AG09319 (cell line): Measurements from ENCODE around the gene DHX30.

Experiments
- DNase-seq: peaks from one replicate; pipeline ENCODE4 v3.0.0-alpha.2; 2010; ENCODE audit warnings: low read depth; ENCODE audit errors: extremely low read depth
- CTCF ChIP-seq: IDR thresholded peaks from 2 replicates; pipeline ENCODE4 v1.5.1; 2011; ENCODE audit warnings: low read depth, mild to moderate bottlenecking, inconsistent platforms, low read length, moderate library complexity

The DHX30 gene

GRCh38 chr3:47849699-47850563 is 47.0 kb downstream of the DHX30 start:
- peak; percentile 57 for TF ChIP-seq CTCF
- no peak for DNase-seq

GRCh38 chr3:47850564-47851410 is 47.8 kb downstream of the DHX30 start:
- TF ChIP-seq CTCF = no peak
- no peak for DNase-seq

DNA sequence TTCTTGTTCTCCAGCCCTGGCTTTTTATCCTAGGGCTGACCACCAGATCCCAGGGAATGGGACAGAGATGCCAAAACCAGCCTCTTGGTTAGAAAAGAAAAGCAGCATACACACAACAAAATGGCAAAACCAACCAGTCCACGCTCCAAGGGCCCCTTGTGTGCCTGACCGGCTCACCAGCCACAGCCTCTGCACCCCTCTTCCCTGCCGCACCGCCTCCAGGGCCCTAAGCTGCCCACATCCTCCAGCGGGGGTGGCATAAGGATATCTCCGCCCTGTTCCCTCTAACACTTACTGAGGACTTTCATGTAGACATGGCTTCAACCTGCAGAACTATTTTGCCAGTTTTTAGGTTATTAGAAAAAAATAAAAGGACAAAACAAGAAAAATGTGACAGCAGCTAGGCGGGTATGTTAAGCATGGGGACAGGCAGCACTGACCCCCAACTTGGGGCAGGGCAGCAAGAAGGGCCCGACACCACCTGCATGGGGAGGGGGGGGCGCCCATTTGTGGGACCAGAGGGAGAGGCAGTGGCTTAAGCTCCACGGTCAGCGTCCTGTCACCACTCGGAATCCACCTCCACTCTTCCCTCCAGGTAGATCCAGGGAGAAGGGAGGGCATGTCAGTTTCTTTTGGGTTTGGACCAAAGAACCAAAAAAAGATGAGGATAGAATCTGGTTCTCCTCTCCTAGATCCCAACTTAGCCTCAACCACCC is 49.1 kb downstream of the DHX30 start:
- DNase-seq = no peak
- no peak for TF ChIP-seq CTCF

DNA sequence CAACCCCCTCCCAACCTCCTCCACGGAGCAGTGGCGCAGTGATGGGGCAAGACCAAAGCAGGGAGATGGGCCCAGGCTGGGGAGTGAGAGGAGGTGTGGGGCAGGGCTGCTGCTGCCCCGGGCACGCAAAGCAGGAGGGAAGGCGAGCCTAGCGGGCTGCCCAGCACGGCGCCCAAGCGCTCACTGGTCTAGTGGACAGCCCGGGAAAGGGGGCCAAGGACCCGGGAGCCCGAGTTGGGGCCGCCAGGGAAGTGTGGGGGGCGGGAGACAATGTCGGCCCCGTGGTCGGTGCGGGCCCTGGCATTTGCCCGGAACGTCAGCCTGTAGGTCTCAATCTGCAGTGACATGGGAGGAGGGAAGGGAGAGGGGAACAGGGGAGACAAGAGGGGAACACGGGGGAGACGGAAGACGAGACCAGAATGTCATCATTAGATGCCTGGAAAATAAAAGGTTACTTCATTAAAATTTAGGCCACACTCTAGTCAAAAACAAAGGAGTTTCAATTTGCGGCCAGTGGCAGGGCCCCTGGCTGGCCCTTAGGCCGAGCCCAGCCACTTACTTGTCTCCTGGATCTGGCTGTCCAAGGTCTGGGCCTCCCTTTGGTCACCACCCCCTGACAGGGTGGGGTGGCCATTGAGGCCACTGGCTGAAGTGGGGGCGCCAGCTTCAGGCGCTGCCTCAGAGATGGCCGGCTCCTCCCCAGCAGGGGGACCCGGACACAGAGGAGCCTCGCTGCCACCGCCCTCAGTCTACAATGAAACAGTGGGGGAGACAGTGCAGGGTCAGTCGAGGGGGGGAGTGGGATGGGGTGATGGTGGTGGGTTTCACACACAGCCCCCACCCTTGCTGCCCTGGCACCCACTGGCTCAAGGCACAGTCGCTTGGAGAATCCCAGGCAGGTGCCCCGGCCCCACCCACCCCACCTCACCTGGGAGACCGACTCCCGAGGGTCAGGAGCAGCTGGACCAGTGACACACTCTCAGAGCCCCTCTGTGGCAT is 50.0 kb downstream of the DHX30 start:
- no peak for DNase-seq
- TF ChIP-seq CTCF = no peak

DNA sequence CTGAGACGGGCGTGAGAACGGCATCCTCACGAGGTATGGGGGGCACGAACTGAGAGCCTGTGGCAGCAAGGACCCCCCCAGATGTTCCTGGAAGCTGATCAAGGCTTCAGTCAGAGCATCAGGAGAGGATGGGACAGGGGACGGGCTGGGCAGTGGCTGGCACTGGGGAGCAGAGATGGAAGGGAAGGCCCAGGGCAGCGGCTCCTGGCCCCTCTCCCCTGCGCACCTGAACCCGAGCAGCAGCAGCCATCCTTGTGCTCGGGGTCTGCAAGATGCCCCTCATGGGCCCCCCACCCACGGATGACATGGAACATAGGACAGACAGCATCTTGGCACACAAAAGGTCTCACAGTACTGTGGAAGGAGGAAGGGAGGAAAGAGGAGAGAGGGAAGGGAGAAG is 51.3 kb downstream of the DHX30 start:
- no peak for TF ChIP-seq CTCF
- no peak for DNase-seq

DNA sequence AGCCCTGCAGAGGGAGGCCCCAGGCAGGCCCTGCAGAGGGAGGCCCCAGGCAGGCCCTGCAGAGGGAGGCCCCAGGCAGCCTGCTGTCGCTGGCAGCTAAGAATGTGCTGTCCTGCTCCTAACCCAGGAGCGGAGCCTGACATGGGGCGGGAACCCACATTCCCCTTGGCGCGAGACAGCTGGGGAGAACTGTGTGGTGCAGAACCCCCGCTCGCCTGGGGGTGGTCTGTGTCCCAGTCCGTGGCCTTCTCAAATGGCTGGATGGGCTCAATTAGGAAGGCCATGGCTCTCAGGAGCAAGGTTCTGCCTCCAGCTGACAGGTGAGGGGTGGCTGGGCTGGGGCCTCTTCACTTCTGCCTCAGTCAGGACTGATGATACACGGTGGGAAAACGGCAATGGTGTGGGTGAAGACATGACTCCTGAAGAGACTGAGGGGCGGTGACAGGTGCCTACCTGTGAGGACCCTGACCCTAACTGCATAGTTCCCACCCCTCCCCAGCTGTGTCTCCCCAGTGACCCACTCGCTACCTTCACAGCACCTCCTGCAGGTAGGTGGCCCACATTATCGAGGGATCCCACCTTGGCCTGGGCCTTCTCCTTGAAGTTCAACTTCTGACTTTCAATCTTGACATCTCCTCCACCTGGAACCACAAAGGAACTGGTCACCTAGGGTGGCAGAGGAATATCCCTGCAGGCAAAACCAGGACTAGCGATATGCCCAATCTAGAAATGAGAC is 52.0 kb downstream of the DHX30 start:
- DNase-seq = no peak
- no peak for TF ChIP-seq CTCF
